Activated CD4-positive, alpha-beta T cell treated with anti-CD3 and anti-CD28 coated beads for 4 hours (primary cell): ENCODE data around the gene VPS52.
A peak's percentile ranks its signal among the peaks of the same experiment; 100 is the strongest.

Experiments
- DNase-seq, 2 donors: peaks; one replicate each; pipeline ENCODE4 v3.0.0-alpha.2; 2020

The VPS52 gene

DNA sequence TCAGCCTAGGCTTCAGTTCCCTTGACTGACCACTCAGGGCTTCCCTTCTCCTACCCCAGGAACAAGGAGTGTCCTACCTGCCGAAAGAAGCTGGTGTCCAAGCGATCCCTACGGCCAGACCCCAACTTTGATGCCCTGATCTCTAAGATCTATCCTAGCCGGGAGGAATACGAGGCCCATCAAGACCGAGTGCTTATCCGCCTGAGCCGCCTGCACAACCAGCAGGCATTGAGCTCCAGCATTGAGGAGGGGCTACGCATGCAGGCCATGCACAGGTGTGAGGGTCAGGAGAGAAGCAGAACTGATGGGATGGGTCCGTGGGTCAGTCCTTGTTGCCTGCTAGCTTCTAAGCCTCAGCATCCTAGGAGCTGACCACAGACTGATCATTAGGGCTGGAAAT lies 61.8 kb downstream of the VPS52 start:
- no peak for DNase-seq

- DNase-seq: peak; percentile 88 to 89
Observed at GRCh38 chr6:33208091-33208967, 63.3 kb downstream of the VPS52 start, which contains the start of gene RING1. RING1 (plus strand) TSS chr6:33208500; CDS start chr6:33208823, 323 bp downstream.

- peak in 1 of 2 donors; percentile 24 for DNase-seq
Observed at GRCh38 chr6:33207552-33208090, 64.1 kb downstream of the VPS52 start.

- no peak for DNase-seq
Observed at GRCh38 chr6:33206864-33207551, 64.7 kb downstream of the VPS52 start.

DNA sequence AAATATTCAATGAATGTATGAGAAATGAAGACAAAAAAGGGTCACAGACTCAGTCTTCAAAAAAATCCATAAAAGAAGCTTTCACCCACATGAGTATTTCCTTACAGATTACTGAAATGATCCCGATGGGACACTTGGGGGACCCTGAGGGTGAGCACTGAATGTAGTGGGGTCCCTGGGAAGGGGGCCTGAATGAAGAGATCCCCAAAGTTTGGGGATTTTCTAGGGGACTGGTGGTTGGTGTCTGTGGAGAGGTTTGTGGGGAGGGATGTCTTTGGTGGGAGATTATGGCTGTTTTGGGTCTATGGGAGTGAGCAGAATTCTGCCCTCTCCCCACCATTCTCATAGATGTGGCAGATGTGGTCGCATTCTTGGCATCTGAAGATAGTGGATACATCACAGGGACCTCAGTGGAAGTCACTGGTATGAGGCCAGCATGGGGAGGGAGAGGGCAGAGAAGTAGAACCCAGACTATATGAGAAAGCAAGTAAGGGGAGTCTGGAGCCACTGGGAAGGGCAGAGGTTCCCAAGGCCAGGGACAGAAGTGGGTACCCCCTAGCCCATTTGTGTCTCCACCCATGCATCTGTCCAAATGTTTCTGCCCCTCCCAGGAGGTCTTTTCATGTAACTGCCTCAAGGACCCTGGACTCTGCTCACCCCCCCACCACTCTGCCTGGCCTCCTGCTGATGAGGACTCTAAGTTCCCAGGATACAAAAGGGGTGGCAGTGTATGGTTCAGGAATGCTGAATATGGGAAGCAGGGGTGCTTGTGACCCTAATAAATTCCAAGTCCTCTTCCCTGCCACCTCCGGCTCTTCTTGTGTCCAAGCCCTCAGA lies 65.4 kb downstream of the VPS52 start:
- no peak for DNase-seq

- peak in 1 of 2 donors; percentile 20 for DNase-seq
Observed at GRCh38 chr6:33205191-33206026, 66.3 kb downstream of the VPS52 start.

DNA sequence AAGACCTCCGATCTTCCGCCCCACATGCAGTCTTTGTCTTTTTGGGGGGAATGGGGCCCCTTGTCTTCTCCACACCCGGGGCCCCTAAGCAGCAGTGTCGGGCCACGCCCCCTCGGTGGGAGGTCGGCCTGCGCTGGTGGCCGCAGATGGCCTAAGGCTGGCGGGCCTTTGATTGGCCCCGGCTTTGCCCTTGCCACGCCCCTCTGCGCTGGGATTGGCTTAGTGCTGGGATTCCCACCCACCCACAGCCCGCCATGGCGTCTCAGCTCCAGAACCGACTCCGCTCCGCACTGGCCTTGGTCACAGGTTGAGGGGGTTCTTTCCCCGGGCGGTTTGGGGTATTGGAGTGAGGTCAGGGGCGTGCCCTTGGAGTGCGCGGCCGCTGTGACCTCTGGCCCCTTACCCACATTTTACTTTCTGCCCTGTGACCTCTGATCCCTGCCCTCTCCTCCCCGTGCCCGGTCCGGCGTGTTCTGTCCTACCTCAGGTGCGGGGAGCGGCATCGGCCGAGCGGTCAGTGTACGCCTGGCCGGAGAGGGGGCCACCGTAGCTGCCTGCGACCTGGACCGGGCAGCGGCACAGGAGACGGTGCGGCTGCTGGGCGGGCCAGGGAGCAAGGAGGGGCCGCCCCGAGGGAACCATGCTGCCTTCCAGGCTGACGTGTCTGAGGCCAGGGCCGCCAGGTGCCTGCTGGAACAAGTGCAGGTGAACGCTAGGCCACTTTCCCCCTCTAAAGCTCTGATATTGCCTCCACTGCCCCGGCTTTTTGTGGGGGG lies 67.1 kb downstream of the VPS52 start, which contains the start of gene HSD17B8:
Gene HSD17B8, plus strand, starts transcription at position 241 of the 776 bp plus-strand sequence. Its CDS starts 14 bp downstream, at position 255.
- peak; percentile 90 to 92 for DNase-seq

- no peak for DNase-seq
Observed at GRCh38 chr6:33204165-33204414, 67.6 kb downstream of the VPS52 start.

DNA sequence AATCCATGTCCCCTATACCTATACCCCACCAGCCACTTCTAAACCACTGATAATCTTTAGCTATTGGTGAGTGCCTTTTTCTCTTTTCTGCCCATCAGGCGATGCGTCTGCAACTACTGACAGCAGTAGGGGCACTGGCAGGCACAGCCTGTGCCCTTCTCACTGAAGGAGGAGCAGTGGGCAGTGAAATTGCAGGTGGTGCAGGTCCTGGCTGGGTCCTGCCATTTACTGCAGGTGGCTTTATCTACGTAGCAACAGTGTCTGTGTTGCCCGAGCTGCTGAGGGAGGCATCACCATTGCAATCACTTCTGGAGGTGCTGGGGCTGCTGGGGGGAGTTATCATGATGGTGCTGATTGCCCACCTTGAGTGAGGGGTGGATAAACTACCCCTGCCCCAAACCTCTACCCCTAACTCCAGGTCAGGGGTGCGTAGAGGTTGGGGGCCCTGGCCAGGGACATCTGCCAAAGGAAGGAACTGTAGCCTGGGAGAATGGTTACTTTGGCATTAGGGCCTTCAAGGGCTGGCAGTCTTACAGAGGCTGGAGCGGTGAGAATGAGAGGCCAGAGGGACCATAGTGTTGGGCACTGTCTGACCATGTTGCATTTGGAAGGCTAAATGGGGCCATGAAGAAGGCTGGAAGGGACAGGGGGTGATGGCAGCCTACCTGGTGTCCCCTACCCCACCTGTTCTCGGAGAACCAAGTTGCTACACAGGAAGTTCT lies 68.1 kb downstream of the VPS52 start:
- DNase-seq: no peak

GRCh38 chr6:33202799-33203198 lies 68.9 kb downstream of the VPS52 start:
- no peak for DNase-seq

DNA sequence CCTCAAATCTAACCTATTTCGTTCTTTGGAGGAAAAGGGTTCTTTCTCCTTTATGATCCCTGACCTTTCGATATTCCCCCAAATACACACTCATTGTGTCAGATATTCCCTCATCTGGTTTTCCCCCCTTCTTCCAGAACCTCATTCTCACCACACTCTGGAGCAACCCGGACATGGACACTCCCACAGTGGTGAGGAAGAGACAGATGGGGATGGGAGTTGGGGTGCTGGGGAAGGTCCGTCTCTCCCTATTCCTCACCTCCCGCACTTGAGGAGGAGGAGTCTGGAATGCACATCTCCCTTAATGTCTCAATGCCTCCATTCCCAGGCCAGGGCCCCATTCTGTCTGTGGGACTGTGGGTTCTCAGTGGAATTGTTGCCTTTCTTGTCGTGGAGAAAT lies 69.7 kb downstream of the VPS52 start:
- no peak for DNase-seq

DNA sequence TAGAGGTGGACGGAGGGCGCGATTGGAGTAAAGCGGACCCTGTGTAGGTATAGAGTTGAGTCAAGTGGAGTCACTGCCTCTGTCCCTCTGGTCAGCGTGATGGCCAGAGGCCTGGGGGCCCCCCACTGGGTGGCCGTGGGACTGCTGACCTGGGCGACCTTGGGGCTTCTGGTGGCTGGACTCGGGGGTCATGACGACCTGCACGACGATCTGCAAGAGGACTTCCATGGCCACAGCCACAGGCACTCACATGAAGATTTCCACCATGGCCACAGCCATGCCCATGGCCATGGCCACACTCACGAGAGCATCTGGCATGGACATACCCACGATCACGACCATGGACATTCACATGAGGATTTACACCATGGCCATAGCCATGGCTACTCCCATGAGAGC lies 70.5 kb downstream of the VPS52 start:
- no peak for DNase-seq
